HG03175 (cell line): ENCODE data around the gene VAV2.

Source experiments
- ATAC-seq: cut with Tn5 transposase; IDR thresholded peaks from one replicate; pipeline ENCODE4 v1.9.1; 2021; ENCODE audit warnings: mild to moderate bottlenecking, moderate library complexity; ENCODE audit not compliant: unreplicated experiment

VAV2 gene

GRCh38 chr9:133788045-133788818 lies 203.9 kb downstream of the VAV2 start:
- ATAC-seq: no peak

- ATAC-seq: peak; percentile 58
Observed at GRCh38 chr9:133787754-133788025, 204.4 kb downstream of the VAV2 start.

GRCh38 chr9:133786907-133787753 lies 205.0 kb downstream of the VAV2 start:
- ATAC-seq: no peak

- ATAC-seq: peak; percentile 44
Observed at GRCh38 chr9:133786371-133786753, 205.8 kb downstream of the VAV2 start.

- peak; percentile 23 for ATAC-seq
Observed at GRCh38 chr9:133785753-133786370, 206.3 kb downstream of the VAV2 start.

GRCh38 chr9:133784731-133785561 lies 207.2 kb downstream of the VAV2 start:
- ATAC-seq: no peak

- no peak for ATAC-seq
Observed at GRCh38 chr9:133783331-133783731, 208.8 kb downstream of the VAV2 start.

- ATAC-seq: no peak
Observed at GRCh38 chr9:133782157-133783130, 209.7 kb downstream of the VAV2 start.

- ATAC-seq: no peak
Observed at GRCh38 chr9:133781828-133782135, 210.3 kb downstream of the VAV2 start.

GRCh38 chr9:133780962-133781827 lies 210.9 kb downstream of the VAV2 start:
- ATAC-seq: no peak

GRCh38 chr9:133780404-133780945 lies 211.6 kb downstream of the VAV2 start:
- no peak for ATAC-seq

- ATAC-seq: no peak
Observed at GRCh38 chr9:133779516-133780403, 212.4 kb downstream of the VAV2 start.

GRCh38 chr9:133779081-133779480 lies 213.0 kb downstream of the VAV2 start:
- no peak for ATAC-seq

- no peak for ATAC-seq
Observed at GRCh38 chr9:133778336-133779013, 213.6 kb downstream of the VAV2 start.

- no peak for ATAC-seq
Observed at GRCh38 chr9:133777871-133778270, 214.3 kb downstream of the VAV2 start.

- ATAC-seq: no peak
Observed at GRCh38 chr9:133777068-133777791, 214.9 kb downstream of the VAV2 start.
